Parathyroid adenoma (tissue), 2 donors: Measurements from ENCODE around the gene ADCYAP1R1.

Experiments
- H2AFZ ChIP-seq: fragments of 300-600 bp; sonication (generic); one replicate; pipeline ENCODE4 v1.7.0; 2017; ENCODE audit warnings: antibody characterized with exemption, mild to moderate bottlenecking
- H3K27ac ChIP-seq: fragments of 300-600 bp; sonication (generic); one replicate; pipeline ENCODE4 v1.7.0; 2017
- H3K27me3 ChIP-seq: fragments of 300-600 bp; sonication (generic); one replicate; pipeline ENCODE4 v1.7.0; 2017; ENCODE audit warnings: low read length; ENCODE audit not compliant: control insufficient read depth, insufficient read depth
- H3K36me3 ChIP-seq: fragments of 300-600 bp; sonication (generic); one replicate; pipeline ENCODE4 v1.7.0; 2017; ENCODE audit warnings: low read length; ENCODE audit not compliant: control insufficient read depth, insufficient read depth
- H3K4me1 ChIP-seq: fragments of 300-600 bp; sonication (generic); one replicate; pipeline ENCODE4 v1.7.0; 2017; ENCODE audit warnings: control low read depth
- H3K4me2 ChIP-seq: fragments of 300-600 bp; sonication (generic); one replicate; pipeline ENCODE4 v1.7.0; 2017; ENCODE audit warnings: low read length
- H3K4me3 ChIP-seq: fragments of 300-600 bp; sonication (generic); one replicate; pipeline ENCODE4 v1.7.0; 2017; ENCODE audit warnings: low read depth, low read length
- H3K79me2 ChIP-seq: fragments of 300-600 bp; sonication (generic); one replicate; pipeline ENCODE4 v1.7.0; 2017; ENCODE audit warnings: control low read depth
- H3K9ac ChIP-seq: fragments of 300-600 bp; sonication (generic); one replicate; pipeline ENCODE4 v1.7.0; 2017; ENCODE audit warnings: mild to moderate bottlenecking
- H3K9me3 ChIP-seq: fragments of 300-600 bp; sonication (generic); one replicate; pipeline ENCODE4 v1.7.0; 2017; ENCODE audit warnings: low read length; ENCODE audit not compliant: control insufficient read depth
- TF ChIP-seq, protein P1 (sequence below): fragments of 300-600 bp; sonication (generic); IDR thresholded peaks from one replicate; pipeline ENCODE4 v1.7.0; 2017; ENCODE audit warnings: antibody characterized with exemption, mild to moderate bottlenecking
- donor health status: primary hyperparathyroidism.

The ADCYAP1R1 gene

GRCh38 chr7:31110331-31111108 lies 58.4 kb downstream of the ADCYAP1R1 start:
- Histone ChIP-seq H3K9ac (no peak overlapping the region), H2AFZ (no peak overlapping the region), H3K27ac (no peak overlapping the region), H3K4me3 (no peak overlapping the region), H3K27me3 (no peaks in the 10 kb centered on the region), H3K9me3 (no peaks in the 10 kb centered on the region), H3K4me2 (no peak overlapping the region), H3K79me2 (no peaks in the 10 kb centered on the region), H3K36me3 (no peaks in the 10 kb centered on the region), H3K4me1 (no peaks in the 10 kb centered on the region)
- TF ChIP-seq, protein P1, sequence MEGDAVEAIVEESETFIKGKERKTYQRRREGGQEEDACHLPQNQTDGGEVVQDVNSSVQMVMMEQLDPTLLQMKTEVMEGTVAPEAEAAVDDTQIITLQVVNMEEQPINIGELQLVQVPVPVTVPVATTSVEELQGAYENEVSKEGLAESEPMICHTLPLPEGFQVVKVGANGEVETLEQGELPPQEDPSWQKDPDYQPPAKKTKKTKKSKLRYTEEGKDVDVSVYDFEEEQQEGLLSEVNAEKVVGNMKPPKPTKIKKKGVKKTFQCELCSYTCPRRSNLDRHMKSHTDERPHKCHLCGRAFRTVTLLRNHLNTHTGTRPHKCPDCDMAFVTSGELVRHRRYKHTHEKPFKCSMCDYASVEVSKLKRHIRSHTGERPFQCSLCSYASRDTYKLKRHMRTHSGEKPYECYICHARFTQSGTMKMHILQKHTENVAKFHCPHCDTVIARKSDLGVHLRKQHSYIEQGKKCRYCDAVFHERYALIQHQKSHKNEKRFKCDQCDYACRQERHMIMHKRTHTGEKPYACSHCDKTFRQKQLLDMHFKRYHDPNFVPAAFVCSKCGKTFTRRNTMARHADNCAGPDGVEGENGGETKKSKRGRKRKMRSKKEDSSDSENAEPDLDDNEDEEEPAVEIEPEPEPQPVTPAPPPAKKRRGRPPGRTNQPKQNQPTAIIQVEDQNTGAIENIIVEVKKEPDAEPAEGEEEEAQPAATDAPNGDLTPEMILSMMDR, result no peak

- no peaks in the 10 kb centered on the region for H3K36me3 ChIP-seq
- H3K9ac ChIP-seq, result no peak overlapping the region
- H2AFZ ChIP-seq, result no peak overlapping the region
- H3K4me2 ChIP-seq, result no peak overlapping the region
- no peaks in the 10 kb centered on the region for H3K27me3 ChIP-seq
- no peaks in the 10 kb centered on the region for H3K79me2 ChIP-seq
- no peak overlapping the region for H3K4me3 ChIP-seq
- no peak overlapping the region for H3K27ac ChIP-seq
- H3K4me1 ChIP-seq, result no peaks in the 10 kb centered on the region
- TF ChIP-seq, protein P1, result no peak
- no peaks in the 10 kb centered on the region for H3K9me3 ChIP-seq
Measured at GRCh38 chr7:31111109-31111451, 59.0 kb downstream of the ADCYAP1R1 start.

GRCh38 chr7:31113660-31114059 lies 61.6 kb downstream of the ADCYAP1R1 start:
- no peaks in the 10 kb centered on the region for H3K27me3 ChIP-seq
- no peaks in the 10 kb centered on the region for H3K79me2 ChIP-seq
- H3K27ac ChIP-seq, result no peak overlapping the region
- H3K36me3 ChIP-seq, result no peaks in the 10 kb centered on the region
- TF ChIP-seq, protein P1, result no peak
- no peak overlapping the region for H2AFZ ChIP-seq
- no peaks in the 10 kb centered on the region for H3K4me1 ChIP-seq
- H3K4me3 ChIP-seq, result no peak overlapping the region
- H3K4me2 ChIP-seq, result no peak overlapping the region
- H3K9me3 ChIP-seq, result no peaks in the 10 kb centered on the region
- H3K9ac ChIP-seq, result no peak overlapping the region

GRCh38 chr7:31114593-31115343 lies 62.7 kb downstream of the ADCYAP1R1 start:
- Histone ChIP-seq H2AFZ (no peak overlapping the region), H3K27me3 (no peaks in the 10 kb centered on the region), H3K27ac (no peak overlapping the region), H3K36me3 (no peaks in the 10 kb centered on the region), H3K9ac (no peak overlapping the region), H3K4me3 (no peak overlapping the region), H3K4me2 (no peak overlapping the region), H3K9me3 (no peaks in the 10 kb centered on the region), H3K4me1 (no peaks in the 10 kb centered on the region), H3K79me2 (no peaks in the 10 kb centered on the region)
- TF ChIP-seq, protein P1, result no peak
